ENCODE results near the gene OSBPL3.

GRCh38 chr7:24912874-24913514, 67.0 kb downstream of the OSBPL3 start:
- TF ChIP-seq POLR2A (IDR thresholded peaks at IDR 0.05): no peak
- TF ChIP-seq CTCF (IDR thresholded peaks at IDR 0.05): no peak

Measured in heart left ventricle (tissue), 13 donors.